HEK293 (cell line): ENCODE results near the gene CADPS2.

Experiments used
- ELK4 ChIP-seq: IDR thresholded peaks from 2 replicates; pipeline ENCODE4 v1.6.1; 2011; ENCODE audit warnings: mild to moderate bottlenecking, low read depth, low read length, borderline replicate concordance
- GLI4 ChIP-seq: fragments of 450-650 bp; formaldehyde crosslinking; IDR thresholded peaks from 2 replicates; pipeline ENCODE4 v1.5.1; 2016; ENCODE audit warnings: missing biosample characterization, missing genetic modification characterization
- KLF10 ChIP-seq: fragments of 450-650 bp; IDR thresholded peaks from 2 replicates; pipeline ENCODE4 v1.5.1; 2018; ENCODE audit warnings: missing biosample characterization, mild to moderate bottlenecking, missing genetic modification characterization
- KLF8 ChIP-seq: fragments of 450-650 bp; formaldehyde crosslinking; IDR thresholded peaks from 2 replicates; pipeline ENCODE4 v1.5.1; 2016; ENCODE audit warnings: missing biosample characterization, missing genetic modification characterization
- MEIS1 ChIP-seq: sonication (generic); formaldehyde crosslinking; IDR thresholded peaks from 2 replicates; pipeline ENCODE4 v1.8.1; 2022; ENCODE audit warnings: missing genetic modification reagents, mild to moderate bottlenecking, borderline replicate concordance
- MZF1 ChIP-seq: fragments of 450-650 bp; formaldehyde crosslinking; IDR thresholded peaks from 2 replicates; pipeline ENCODE4 v1.5.1; 2017; ENCODE audit warnings: missing biosample characterization, missing genetic modification characterization, borderline replicate concordance
- PATZ1 ChIP-seq: fragments of 450-650 bp; formaldehyde crosslinking; IDR thresholded peaks from 2 replicates; pipeline ENCODE4 v1.5.1; 2016; ENCODE audit warnings: missing biosample characterization, missing genetic modification characterization
- PRDM2 ChIP-seq: fragments of 450-650 bp; formaldehyde crosslinking; IDR thresholded peaks from 2 replicates; pipeline ENCODE4 v1.5.1; 2016; ENCODE audit warnings: missing biosample characterization, missing genetic modification characterization, borderline replicate concordance
- PRDM6 ChIP-seq: fragments of 450-650 bp; formaldehyde crosslinking; IDR thresholded peaks from 2 replicates; pipeline ENCODE4 v1.5.1; 2017; ENCODE audit warnings: missing biosample characterization, missing genetic modification characterization
- SETDB1 ChIP-seq: IDR thresholded peaks from one replicate; pipeline ENCODE4 v1.6.1; 2017; ENCODE audit warnings: mild to moderate bottlenecking, low read length, moderate library complexity, mixed read lengths; ENCODE audit not compliant: insufficient read length
- ZBTB11 ChIP-seq: fragments of 450-650 bp; formaldehyde crosslinking; conservative IDR thresholded peaks from 2 replicates; pipeline ENCODE4 v1.5.1; 2016; ENCODE audit warnings: low read depth, missing biosample characterization, missing genetic modification characterization
- ZFP37 ChIP-seq: fragments of 450-650 bp; formaldehyde crosslinking; IDR thresholded peaks from 2 replicates; pipeline ENCODE4 v1.5.1; 2016; ENCODE audit warnings: missing biosample characterization, missing genetic modification characterization
- ZFP69B ChIP-seq: fragments of 450-650 bp; formaldehyde crosslinking; IDR thresholded peaks from 2 replicates; pipeline ENCODE4 v1.5.1; 2016; ENCODE audit warnings: missing biosample characterization, missing genetic modification characterization
- ZNF138 ChIP-seq: fragments of 450-650 bp; formaldehyde crosslinking; IDR thresholded peaks from 2 replicates; pipeline ENCODE4 v1.5.1; 2016; ENCODE audit warnings: missing biosample characterization, missing genetic modification characterization, borderline replicate concordance
- ZNF311 ChIP-seq: fragments of 450-650 bp; formaldehyde crosslinking; IDR thresholded peaks from 2 replicates; pipeline ENCODE4 v1.5.1; 2017; ENCODE audit warnings: missing biosample characterization, missing genetic modification characterization, borderline replicate concordance
- ZNF37A ChIP-seq: fragments of 450-650 bp; IDR thresholded peaks from 2 replicates; pipeline ENCODE4 v1.5.1; 2018; ENCODE audit warnings: missing biosample characterization, missing genetic modification characterization
- ZNF473 ChIP-seq: fragments of 450-650 bp; formaldehyde crosslinking; IDR thresholded peaks from 2 replicates; pipeline ENCODE4 v1.5.1; 2017; ENCODE audit warnings: missing biosample characterization, missing genetic modification characterization
- ZNF513 ChIP-seq: fragments of 450-650 bp; IDR thresholded peaks from 2 replicates; pipeline ENCODE4 v1.5.1; 2018; ENCODE audit warnings: missing biosample characterization, missing genetic modification characterization
- ZNF548 ChIP-seq: fragments of 450-650 bp; formaldehyde crosslinking; IDR thresholded peaks from 2 replicates; pipeline ENCODE4 v1.5.1; 2016; ENCODE audit warnings: missing biosample characterization, missing genetic modification characterization
- ZNF664 ChIP-seq: fragments of 450-650 bp; formaldehyde crosslinking; IDR thresholded peaks from 2 replicates; pipeline ENCODE4 v1.5.1; 2016; ENCODE audit warnings: missing biosample characterization, missing genetic modification characterization
- ZNF670 ChIP-seq: fragments of 450-650 bp; formaldehyde crosslinking; IDR thresholded peaks from 2 replicates; pipeline ENCODE4 v1.5.1; 2016; ENCODE audit warnings: missing biosample characterization, missing genetic modification characterization, low read depth
- ZNF701 ChIP-seq: fragments of 450-650 bp; formaldehyde crosslinking; IDR thresholded peaks from 2 replicates; pipeline ENCODE4 v1.5.1; 2016; ENCODE audit warnings: missing biosample characterization, missing genetic modification characterization
- ZNF76 ChIP-seq: fragments of 450-650 bp; formaldehyde crosslinking; IDR thresholded peaks from 2 replicates; pipeline ENCODE4; 2016; ENCODE audit warnings: low read depth, missing biosample characterization, missing genetic modification characterization, borderline replicate concordance
- ZNF785 ChIP-seq: fragments of 450-650 bp; formaldehyde crosslinking; IDR thresholded peaks from 2 replicates; pipeline ENCODE4 v1.5.1; 2016; ENCODE audit warnings: missing biosample characterization, missing genetic modification characterization

Gene CADPS2

GRCh38 chr7:122886357-122887081 lies at the start of gene CADPS2 (continued):
- TF ChIP-seq MEIS1 (CRISPR knock-in tag) (no peak), KLF10 (tag by site-specific recombination) (no peak; the same call in 1 of the 2 replicates), PATZ1 (tag by site-specific recombination) (peak; percentile 89), ZBTB11 (tag by site-specific recombination) (peak; percentile 65), ZNF513 (no peak), ZFP37 (tag by site-specific recombination) (no peak), ZFP69B (tag by site-specific recombination) (0 out of 2 replicates have a peak, but pooled peaks have one; percentile 29), GLI4 (tag by site-specific recombination) (no peak), ELK4 (no peak), ZNF311 (no peak), ZNF138 (no peak), ZNF785 (no peak), SETDB1 (no peak), ZNF664 (tag by site-specific recombination) (no peak), PRDM2 (tag by site-specific recombination) (no peak), ZNF76 (tag by site-specific recombination) (no peak; the same call in 1 of the 2 replicates), ZNF548 (tag by site-specific recombination) (no peak), PRDM6 (tag by site-specific recombination) (no peak), ZNF670 (tag by site-specific recombination) (no peak), ZNF473 (tag by site-specific recombination) (no peak), ZNF701 (no peak), KLF8 (peak; percentile 68), MZF1 (no peak), ZNF37A (tag by site-specific recombination) (no peak)
